ENCODE measurements around the gene MBD3L2.
A peak's percentile ranks its signal among the peaks of the same experiment; 100 is the strongest.

The MBD3L2 gene

GRCh38 chr19:7088999-7089398, 39.9 kb downstream of the MBD3L2 start:
- no peak for DNase-seq (ENCODE audit: low spot score)
- in situ Hi-C loops (cut with MboI; ENCODE audit: low pct_unique_long_range_greater_than_20kb, low sequenced_read_pairs, unreplicated experiment) = no loop called here
- no peak for TF ChIP-seq CTCF (IDR thresholded peaks at IDR 0.05; ENCODE audit: extremely low read depth, insufficient read depth, missing control alignments)

GRCh38 chr19:7098096-7098495, 49.0 kb downstream of the MBD3L2 start:
- no peak for TF ChIP-seq CTCF (IDR thresholded peaks at IDR 0.05; ENCODE audit: extremely low read depth, insufficient read depth, missing control alignments)
- in situ Hi-C loops (cut with MboI; ENCODE audit: low pct_unique_long_range_greater_than_20kb, low sequenced_read_pairs, unreplicated experiment) = no loop called here
- DNase-seq (ENCODE audit: low spot score) = no peak

GRCh38 chr19:7098701-7099596, 49.8 kb downstream of the MBD3L2 start:
- TF ChIP-seq CTCF (IDR thresholded peaks at IDR 0.05; ENCODE audit: extremely low read depth, insufficient read depth, missing control alignments) = no peak
- in situ Hi-C loops (cut with MboI; ENCODE audit: low pct_unique_long_range_greater_than_20kb, low sequenced_read_pairs, unreplicated experiment) = no loop called here
- DNase-seq (ENCODE audit: low spot score) = peak; percentile 90

GRCh38 chr19:7099597-7099921, 50.4 kb downstream of the MBD3L2 start:
- no peak for DNase-seq (ENCODE audit: low spot score)
- no peak for TF ChIP-seq CTCF (IDR thresholded peaks at IDR 0.05; ENCODE audit: extremely low read depth, insufficient read depth, missing control alignments)
- in situ Hi-C loops (cut with MboI; ENCODE audit: low pct_unique_long_range_greater_than_20kb, low sequenced_read_pairs, unreplicated experiment) = no loop called here
